Measurements from ENCODE around the gene ELF1.

DNA sequence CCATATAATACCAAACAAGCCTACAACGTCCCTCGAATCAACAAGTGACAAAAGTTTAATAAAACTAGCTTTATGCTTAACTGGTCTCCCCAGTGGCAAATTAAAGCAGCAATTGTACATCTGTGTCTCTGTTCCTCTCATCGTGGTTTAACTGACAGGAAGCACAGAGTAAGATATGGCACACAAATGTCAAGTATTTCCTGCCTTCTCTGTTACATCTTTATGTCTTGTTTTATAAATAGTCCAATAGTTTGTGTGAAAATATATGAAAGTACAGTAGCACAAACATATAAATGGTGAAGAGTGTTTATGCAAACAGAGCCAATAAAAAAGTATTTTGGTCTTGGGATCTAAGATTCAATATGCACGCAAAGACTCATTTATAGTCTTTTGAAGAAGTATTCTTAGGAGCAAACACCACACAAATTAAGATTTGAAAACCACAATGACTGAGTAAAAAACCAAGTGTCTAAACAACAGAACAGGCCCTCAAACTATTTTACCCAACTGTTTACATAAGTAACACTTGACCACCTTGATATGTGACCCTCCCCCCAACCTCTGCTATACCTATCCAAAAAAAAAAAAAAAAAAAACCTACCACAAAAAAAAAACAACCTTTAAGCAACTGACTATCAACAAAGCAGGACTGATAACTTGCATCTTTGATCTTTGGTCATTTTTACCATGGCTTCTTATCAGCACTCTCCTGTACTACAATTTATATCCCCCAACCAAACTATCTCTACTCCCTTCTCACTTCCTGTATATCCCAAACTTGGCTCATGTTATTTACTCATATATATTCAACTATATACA lies 14.0 kb downstream of the ELF1 start:
- TF ChIP-seq CTCF (IDR thresholded peaks at IDR 0.05) (no peak), POLR2A (IDR thresholded peaks at IDR 0.05) (peak in 1 of 4 donors; percentile 17)

Measured in esophagus squamous epithelium (tissue), 4 donors.